H9 (cell line): ENCODE results near the gene COL18A1. TPM values are rescaled to one million over a fixed set of nuclear protein-coding genes. Genes with fewer than 3 reads are reported as not detected.
A peak's percentile ranks its signal among the peaks of the same experiment; 100 is the strongest.

Source experiments
- DNase-seq: peaks from one replicate; pipeline ENCODE4 v3.0.0-alpha.2; 2017
- H2AFZ ChIP-seq: one replicate; pipeline ENCODE4 v1.6.1; 2013; ENCODE audit warnings: mild to moderate bottlenecking, low read length, control low read depth, moderate library complexity
- H2AK5ac ChIP-seq: 2 replicates; pipeline ENCODE4 v1.6.1; 2013; ENCODE audit warnings: low read length, control low read depth, mixed read lengths; ENCODE audit not compliant: insufficient read length
- H2BK120ac ChIP-seq: one replicate; pipeline ENCODE4 v1.6.1; 2013; ENCODE audit warnings: low read depth, mild to moderate bottlenecking, low read length, control low read depth, inconsistent platforms; ENCODE audit not compliant: poor library complexity, severe bottlenecking
- H2BK12ac ChIP-seq: 2 replicates; pipeline ENCODE4 v1.6.1; 2013; ENCODE audit warnings: low read length, control low read depth, mixed read lengths, low read depth; ENCODE audit not compliant: insufficient read length
- H2BK15ac ChIP-seq: 2 replicates; pipeline ENCODE4 v1.6.1; 2013; ENCODE audit warnings: low read depth, low read length, control low read depth
- H2BK20ac ChIP-seq: one replicate; pipeline ENCODE4 v1.6.1; 2013; ENCODE audit warnings: low read depth, mild to moderate bottlenecking, low read length, control low read depth, inconsistent platforms; ENCODE audit not compliant: poor library complexity, severe bottlenecking
- H2BK5ac ChIP-seq: 2 replicates; pipeline ENCODE4 v1.6.1; 2013; ENCODE audit warnings: low read length, control low read depth, mixed read lengths; ENCODE audit not compliant: insufficient read length
- H3K14ac ChIP-seq: 2 replicates; pipeline ENCODE4 v1.6.1; 2013; ENCODE audit warnings: low read length, control low read depth; ENCODE audit not compliant: insufficient read depth
- H3K18ac ChIP-seq: 2 replicates; pipeline ENCODE4 v1.6.1; 2013; ENCODE audit warnings: low read depth, mild to moderate bottlenecking, mixed read lengths, low read length, control low read depth; ENCODE audit not compliant: insufficient read length
- H3K23ac ChIP-seq: 2 replicates; pipeline ENCODE4 v1.6.1; 2013; ENCODE audit warnings: low read length, control low read depth, mixed read lengths, low read depth; ENCODE audit not compliant: insufficient read length
- H3K23me2 ChIP-seq: 2 replicates; pipeline ENCODE4 v1.6.1; 2013; ENCODE audit warnings: low read depth, mild to moderate bottlenecking, mixed read lengths, low read length, control low read depth; ENCODE audit not compliant: insufficient read length, poor library complexity, severe bottlenecking
- H3K27ac ChIP-seq: 2 replicates; pipeline ENCODE4 v1.5.1; 2013; ENCODE audit warnings: low read length, control low read depth, mixed read lengths, low read depth; ENCODE audit not compliant: insufficient read length
- H3K27me3 ChIP-seq: 2 replicates; pipeline ENCODE4 v1.6.1; 2013; ENCODE audit warnings: low read length, control low read depth, inconsistent platforms; ENCODE audit not compliant: insufficient read depth
- H3K4ac ChIP-seq: 2 replicates; pipeline ENCODE4 v1.6.1; 2013; ENCODE audit warnings: low read depth, mild to moderate bottlenecking, control low read depth, inconsistent platforms, low read length, moderate library complexity
- H3K4me1 ChIP-seq: 2 replicates; pipeline ENCODE4 v1.6.1; 2013; ENCODE audit warnings: low read length, control low read depth, inconsistent platforms; ENCODE audit not compliant: insufficient read depth
- H3K4me2 ChIP-seq: 2 replicates; pipeline ENCODE4 v1.6.1; 2013; ENCODE audit warnings: low read length, control low read depth, mixed read lengths; ENCODE audit not compliant: insufficient read length, insufficient read depth
- H3K56ac ChIP-seq: 2 replicates; pipeline ENCODE4 v1.6.1; 2013; ENCODE audit warnings: low read depth, mild to moderate bottlenecking, mixed read lengths, low read length, control low read depth; ENCODE audit not compliant: insufficient read length
- H3K79me1 ChIP-seq: 2 replicates; pipeline ENCODE4 v1.6.1; 2013; ENCODE audit warnings: low read depth, mild to moderate bottlenecking, moderate library complexity, low read length, control low read depth, inconsistent platforms; ENCODE audit not compliant: insufficient read depth, poor library complexity, severe bottlenecking
- H3K79me2 ChIP-seq: 2 replicates; pipeline ENCODE4 v1.6.1; 2013; ENCODE audit warnings: low read length, control low read depth, inconsistent platforms; ENCODE audit not compliant: insufficient read depth
- H3K9ac ChIP-seq: 2 replicates; pipeline ENCODE4 v1.6.1; 2013; ENCODE audit warnings: low read length, control low read depth, mixed read lengths; ENCODE audit not compliant: insufficient read length; ENCODE audit errors: extremely low read depth
- H3K9me3 ChIP-seq: one replicate; pipeline ENCODE4 v1.6.1; 2013; ENCODE audit warnings: low read depth, low read length, inconsistent platforms; ENCODE audit not compliant: control insufficient read depth
- H3T11ph ChIP-seq: one replicate; pipeline ENCODE4 v1.6.1; 2013; ENCODE audit warnings: mild to moderate bottlenecking, low read length, control low read depth, inconsistent platforms
- H4K20me1 ChIP-seq: one replicate; pipeline ENCODE4 v1.6.1; 2013; ENCODE audit not compliant: control insufficient read depth, insufficient read length, insufficient read depth
- H4K5ac ChIP-seq: 2 replicates; pipeline ENCODE4 v1.6.1; 2013; ENCODE audit warnings: low read depth, mild to moderate bottlenecking, mixed read lengths, low read length, control low read depth; ENCODE audit not compliant: insufficient read length
- H4K8ac ChIP-seq: replicated peaks from 2 replicates; pipeline ENCODE4 v1.6.1; 2013; ENCODE audit warnings: low read length, control low read depth, mixed read lengths, low read depth; ENCODE audit not compliant: insufficient read length
- H4K91ac ChIP-seq: 2 replicates; pipeline ENCODE4 v1.6.1; 2013; ENCODE audit warnings: low read depth, mild to moderate bottlenecking, moderate library complexity, mixed read lengths, low read length, control low read depth; ENCODE audit not compliant: insufficient read length
- H3K27ac Mint-ChIP-seq, 3 experiments: 2 replicates in 2 of 3; 3 replicates in 1 of 3; pipeline ENCODE4 v1.8.0; 2020 to 2021; ENCODE audit warnings: mixed read lengths in 3 of 3, mild to moderate bottlenecking in 1 of 3, moderate library complexity in 1 of 3
- H3K27me3 Mint-ChIP-seq: 2 replicates; pipeline ENCODE4 v1.8.0; 2021; ENCODE audit warnings: low read depth, mild to moderate bottlenecking, moderate library complexity, mixed read lengths
- H3K36me3 Mint-ChIP-seq, 3 experiments: 2 replicates in 2 of 3; 3 replicates in 1 of 3; pipeline ENCODE4 v1.8.0; 2020 to 2021; ENCODE audit warnings: low read depth in 3 of 3, mixed read lengths in 3 of 3; ENCODE audit not compliant: insufficient read depth in 1 of 3
- H3K4me1 Mint-ChIP-seq, 2 experiments: 2 replicates each; pipeline ENCODE4 v1.8.0; 2020; ENCODE audit warnings: mixed read lengths in 2 of 2
- H3K4me3 Mint-ChIP-seq, 2 experiments: 2 replicates in 1 of 2; 3 replicates in 1 of 2; pipeline ENCODE4 v1.8.0; 2020 to 2021; ENCODE audit warnings: mild to moderate bottlenecking in 2 of 2, mixed read lengths in 2 of 2, moderate library complexity in 1 of 2
- H3K9me3 Mint-ChIP-seq, 2 experiments: 2 replicates in 1 of 2; 3 replicates in 1 of 2; pipeline ENCODE4 v1.8.0; 2020; ENCODE audit warnings: mild to moderate bottlenecking in 2 of 2, mixed read lengths in 2 of 2, moderate library complexity in 1 of 2
- WGBS: extraction: QIAGEN DNeasy Blood & Tissue Kit; methylation state at CpG from one replicate; pipeline ENCODE4 v1.1.7; 2013; ENCODE audit warnings: missing lambda C conversion rate, low lambda C conversion rate, mixed read lengths; ENCODE audit not compliant: insufficient read length; ENCODE audit errors: extremely low coverage; 5-methylcytosine and 5-hydroxymethylcytosine counted together
- total RNA-seq: library from RNA; stranded (reverse); gene quantifications from 2 replicates; pipeline ENCODE4 v1.2.1, GENCODE V29; 2021
- TF ChIP-seq, protein P1 (sequence below): fragments of 200-600 bp; sonication (generic); conservative IDR thresholded peaks from 3 replicates; pipeline ENCODE4 v1.8.0; 2021; ENCODE audit warnings: antibody characterized with exemption, mild to moderate bottlenecking

Gene COL18A1
- total RNA-seq, 1 experiment from 2014 or later: 232 TPM

- H3K4me3 Mint-ChIP-seq: no peak overlapping the region; a peak in 1 of 5 replicates
- H3K18ac ChIP-seq: no peak overlapping the region
- peaks cover 0 to 4% of the 10 kb centered on the region in 2 experiments; a peak in 1 of 4 replicates for H3K4me1 Mint-ChIP-seq
- no peak overlapping the region for H4K5ac ChIP-seq
- H3K27ac Mint-ChIP-seq: peak overlapping the region in 1 of 3 experiments; percentile 28; a peak in 1 of 7 replicates
- no peak overlapping the region for H3K23ac ChIP-seq
- no peak overlapping the region for H3K56ac ChIP-seq
- H3T11ph ChIP-seq: no peak overlapping the region
- H3K9me3 ChIP-seq: no peaks in the 10 kb centered on the region
- no peak overlapping the region for H4K91ac ChIP-seq
- H3K36me3 Mint-ChIP-seq: peaks cover 0 to 38% (median 29%) of the 10 kb centered on the region in 3 experiments; a peak in 5 of 7 replicates
- H2AK5ac ChIP-seq: no peak overlapping the region
- H4K8ac ChIP-seq: no peak overlapping the region
- no peak overlapping the region for H3K4ac ChIP-seq
- H3K23me2 ChIP-seq: no peaks in the 10 kb centered on the region
- no peaks in the 10 kb centered on the region for H3K27me3 ChIP-seq
- no peaks in the 10 kb centered on the region for H3K79me2 ChIP-seq
- H2BK120ac ChIP-seq: no peak overlapping the region
- no peak overlapping the region for H3K4me2 ChIP-seq
- no peak overlapping the region for H2BK20ac ChIP-seq
- H3K9me3 Mint-ChIP-seq: no peaks in the 10 kb centered on the region
- H4K20me1 ChIP-seq: no peaks in the 10 kb centered on the region
- H3K27me3 Mint-ChIP-seq: peaks cover 7% of the 10 kb centered on the region; the same call in 1 of the 2 replicates
- no peak overlapping the region for H2BK12ac ChIP-seq
- no peak for DNase-seq
- no peak overlapping the region for H3K9ac ChIP-seq
- H2BK15ac ChIP-seq: no peak overlapping the region
- no peak overlapping the region for H3K14ac ChIP-seq
- no peaks in the 10 kb centered on the region for H3K4me1 ChIP-seq
- no peak overlapping the region for H2BK5ac ChIP-seq
- no CpG with 5 or more reads among the region's 12 CpGs for WGBS
- no peaks in the 10 kb centered on the region for H3K79me1 ChIP-seq
- TF ChIP-seq, protein P1, sequence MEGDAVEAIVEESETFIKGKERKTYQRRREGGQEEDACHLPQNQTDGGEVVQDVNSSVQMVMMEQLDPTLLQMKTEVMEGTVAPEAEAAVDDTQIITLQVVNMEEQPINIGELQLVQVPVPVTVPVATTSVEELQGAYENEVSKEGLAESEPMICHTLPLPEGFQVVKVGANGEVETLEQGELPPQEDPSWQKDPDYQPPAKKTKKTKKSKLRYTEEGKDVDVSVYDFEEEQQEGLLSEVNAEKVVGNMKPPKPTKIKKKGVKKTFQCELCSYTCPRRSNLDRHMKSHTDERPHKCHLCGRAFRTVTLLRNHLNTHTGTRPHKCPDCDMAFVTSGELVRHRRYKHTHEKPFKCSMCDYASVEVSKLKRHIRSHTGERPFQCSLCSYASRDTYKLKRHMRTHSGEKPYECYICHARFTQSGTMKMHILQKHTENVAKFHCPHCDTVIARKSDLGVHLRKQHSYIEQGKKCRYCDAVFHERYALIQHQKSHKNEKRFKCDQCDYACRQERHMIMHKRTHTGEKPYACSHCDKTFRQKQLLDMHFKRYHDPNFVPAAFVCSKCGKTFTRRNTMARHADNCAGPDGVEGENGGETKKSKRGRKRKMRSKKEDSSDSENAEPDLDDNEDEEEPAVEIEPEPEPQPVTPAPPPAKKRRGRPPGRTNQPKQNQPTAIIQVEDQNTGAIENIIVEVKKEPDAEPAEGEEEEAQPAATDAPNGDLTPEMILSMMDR: no peak
- H3K27ac ChIP-seq: no peak overlapping the region
- H2AFZ ChIP-seq: no peak overlapping the region
Observed at GRCh38 chr21:45511007-45511406, 106.0 kb downstream of the COL18A1 start.
